Parathyroid adenoma (tissue), 2 donors: ENCODE results near the gene VPS26C.

Experiments
- H2AFZ ChIP-seq: fragments of 300-600 bp; sonication (generic); one replicate; pipeline ENCODE4 v1.7.0; 2017; ENCODE audit warnings: antibody characterized with exemption, mild to moderate bottlenecking
- H3K27ac ChIP-seq: fragments of 300-600 bp; sonication (generic); one replicate; pipeline ENCODE4 v1.7.0; 2017
- H3K27me3 ChIP-seq: fragments of 300-600 bp; sonication (generic); one replicate; pipeline ENCODE4 v1.7.0; 2017; ENCODE audit warnings: low read length; ENCODE audit not compliant: control insufficient read depth, insufficient read depth
- H3K36me3 ChIP-seq: fragments of 300-600 bp; sonication (generic); one replicate; pipeline ENCODE4 v1.7.0; 2017; ENCODE audit warnings: low read length; ENCODE audit not compliant: control insufficient read depth, insufficient read depth
- H3K4me1 ChIP-seq: fragments of 300-600 bp; sonication (generic); one replicate; pipeline ENCODE4 v1.7.0; 2017; ENCODE audit warnings: control low read depth
- H3K4me2 ChIP-seq: fragments of 300-600 bp; sonication (generic); one replicate; pipeline ENCODE4 v1.7.0; 2017; ENCODE audit warnings: low read length
- H3K4me3 ChIP-seq: fragments of 300-600 bp; sonication (generic); one replicate; pipeline ENCODE4 v1.7.0; 2017; ENCODE audit warnings: low read depth, low read length
- H3K79me2 ChIP-seq: fragments of 300-600 bp; sonication (generic); one replicate; pipeline ENCODE4 v1.7.0; 2017; ENCODE audit warnings: control low read depth
- H3K9ac ChIP-seq: fragments of 300-600 bp; sonication (generic); one replicate; pipeline ENCODE4 v1.7.0; 2017; ENCODE audit warnings: mild to moderate bottlenecking
- H3K9me3 ChIP-seq: fragments of 300-600 bp; sonication (generic); one replicate; pipeline ENCODE4 v1.7.0; 2017; ENCODE audit warnings: low read length; ENCODE audit not compliant: control insufficient read depth
- CTCF ChIP-seq: fragments of 300-600 bp; sonication (generic); IDR thresholded peaks from one replicate; pipeline ENCODE4 v1.7.0; 2017; ENCODE audit warnings: antibody characterized with exemption, mild to moderate bottlenecking
- donor health status: primary hyperparathyroidism.

Gene VPS26C

GRCh38 chr21:37270576-37271365 is 3.6 kb upstream of the VPS26C start:
- Histone ChIP-seq H3K4me3 (no peak overlapping the region), H3K9me3 (no peaks in the 10 kb centered on the region), H3K79me2 (peaks cover 4% of the 10 kb centered on the region), H3K36me3 (no peaks in the 10 kb centered on the region), H3K4me2 (no peak overlapping the region), H3K27me3 (no peaks in the 10 kb centered on the region), H3K4me1 (peaks cover 2% of the 10 kb centered on the region), H3K9ac (no peak overlapping the region), H2AFZ (no peak overlapping the region), H3K27ac (no peak overlapping the region)
- no peak for TF ChIP-seq CTCF

- peaks cover 2% of the 10 kb centered on the region for H3K4me1 ChIP-seq
- no peak overlapping the region for H3K27ac ChIP-seq
Observed at GRCh38 chr21:37269481-37269880, 2.3 kb upstream of the VPS26C start.

GRCh38 chr21:37268186-37268503 is 1.0 kb upstream of the VPS26C start:
- peak overlapping the region; percentile 96 for H3K27ac ChIP-seq
- H3K9ac ChIP-seq, result peak overlapping the region; percentile 5
- no peaks in the 10 kb centered on the region for H3K36me3 ChIP-seq
- peaks cover 11% of the 10 kb centered on the region for H3K79me2 ChIP-seq
- H3K9me3 ChIP-seq, result no peaks in the 10 kb centered on the region
- peak overlapping the region; percentile 86 for H2AFZ ChIP-seq
- H3K27me3 ChIP-seq, result no peaks in the 10 kb centered on the region
- peaks cover 2% of the 10 kb centered on the region for H3K4me1 ChIP-seq
- TF ChIP-seq CTCF, result no peak
- peak overlapping the region; percentile 86 for H3K4me3 ChIP-seq
- peak overlapping the region; percentile 74 for H3K4me2 ChIP-seq

More at GRCh38 chr21:37269481-37269880, 2.3 kb upstream of the VPS26C start:
- Histone ChIP-seq H3K9me3 (no peaks in the 10 kb centered on the region), H3K4me2 (no peak overlapping the region), H3K4me3 (no peak overlapping the region), H3K36me3 (no peaks in the 10 kb centered on the region), H3K9ac (no peak overlapping the region), H3K27me3 (no peaks in the 10 kb centered on the region), H2AFZ (no peak overlapping the region), H3K79me2 (peaks cover 11% of the 10 kb centered on the region)
- no peak for TF ChIP-seq CTCF

GRCh38 chr21:37266515-37267221 is 466 bp downstream of the VPS26C start:
- peaks cover 2% of the 10 kb centered on the region for H3K4me1 ChIP-seq
- no peaks in the 10 kb centered on the region for H3K36me3 ChIP-seq
- H3K27ac ChIP-seq, result peak overlapping the region; percentile 96
- peak overlapping the region; percentile 86 for H2AFZ ChIP-seq
- no peak for TF ChIP-seq CTCF
- H3K4me3 ChIP-seq, result peak overlapping the region; percentile 81
- no peaks in the 10 kb centered on the region for H3K27me3 ChIP-seq
- H3K4me2 ChIP-seq, result peak overlapping the region; percentile 88
- peaks cover 13% of the 10 kb centered on the region for H3K79me2 ChIP-seq
- no peaks in the 10 kb centered on the region for H3K9me3 ChIP-seq
- no peak overlapping the region for H3K9ac ChIP-seq
